Fibroblast of lung (primary cell): ENCODE measurements around the gene LUZP4. TPM values are rescaled to one million over a fixed set of nuclear protein-coding genes. Genes with fewer than 3 reads are reported as not detected.

Experiments
- DNase-seq, 2 donors: peaks; one replicate each; pipeline versions ENCODE4 v3.0.0 to v3.0.0-alpha.2; 2010; ENCODE audit warnings: low read depth in 2 of 2
- H2AFZ ChIP-seq: 2 replicates; pipeline ENCODE4 v1.5.1; 2012; ENCODE audit warnings: low read length, control low read depth, inconsistent platforms
- H3K27ac ChIP-seq: 2 replicates; pipeline ENCODE4 v1.5.1; 2011; ENCODE audit warnings: low read length, control low read depth; ENCODE audit not compliant: insufficient read depth
- H3K27me3 ChIP-seq: 2 replicates; pipeline ENCODE4 v1.5.1; 2011; ENCODE audit warnings: mild to moderate bottlenecking, low read length; ENCODE audit not compliant: control insufficient read depth, insufficient read depth
- H3K36me3 ChIP-seq: 2 replicates; pipeline ENCODE4 v1.5.1; 2011; ENCODE audit warnings: low read length; ENCODE audit not compliant: control insufficient read depth, insufficient read depth
- H3K4me1 ChIP-seq: 2 replicates; pipeline ENCODE4 v1.5.1; 2011; ENCODE audit warnings: low read length; ENCODE audit not compliant: control insufficient read depth, insufficient read depth; ENCODE audit errors: extremely low read depth
- H3K4me2 ChIP-seq: 2 replicates; pipeline ENCODE4 v1.5.1; 2011; ENCODE audit warnings: low read length, control low read depth; ENCODE audit not compliant: insufficient read depth; ENCODE audit errors: extremely low read depth
- H3K4me3 ChIP-seq, 4 experiments: fragments of 200-600 bp in 1 of 4; sonication (generic) in 1 of 4; replicated peaks in 1 of 4; 2 replicates each; pipeline ENCODE4 v1.5.1; 2011 to 2016; ENCODE audit warnings: low read length in 4 of 4, low read depth in 3 of 4, mild to moderate bottlenecking in 3 of 4, control low read depth in 2 of 4, inconsistent platforms in 1 of 4, mixed read lengths in 1 of 4; ENCODE audit not compliant: insufficient read depth in 1 of 4; ENCODE audit errors: control extremely low read depth in 1 of 4
- H3K79me2 ChIP-seq: 2 replicates; pipeline ENCODE4 v1.5.1; 2012; ENCODE audit warnings: mild to moderate bottlenecking, low read length, inconsistent platforms; ENCODE audit not compliant: control insufficient read depth, insufficient read depth
- H3K9ac ChIP-seq: 2 replicates; pipeline ENCODE4 v1.5.1; 2011; ENCODE audit warnings: mild to moderate bottlenecking, low read length, control low read depth; ENCODE audit not compliant: insufficient read depth
- H3K9me3 ChIP-seq: 2 replicates; pipeline ENCODE4 v1.5.1; 2012; ENCODE audit warnings: low read depth, low read length; ENCODE audit not compliant: control insufficient read depth, insufficient read depth
- H4K20me1 ChIP-seq: 2 replicates; pipeline ENCODE4 v1.5.1; 2011; ENCODE audit warnings: low read length; ENCODE audit not compliant: control insufficient read depth, insufficient read depth; ENCODE audit errors: extremely low read depth
- EZH2 ChIP-seq: IDR thresholded peaks from 2 replicates; pipeline ENCODE4 v1.5.1; 2012; ENCODE audit warnings: low read length, control low read depth, mild to moderate bottlenecking; ENCODE audit errors: missing control alignments
- polyA plus RNA-seq, 2 donors: library from polyadenylated mRNA; depleted of rRNA in 1 of 2; stranded (reverse) in 1 of 2; unstranded in 1 of 2; fragments of >200 nt; gene quantifications; 2 replicates each; pipeline ENCODE4 v1.2.1, GENCODE V29; 2011 to 2012; ENCODE audit warnings: missing spikeins in 1 of 2
- total RNA-seq: library from RNA; depleted of rRNA; stranded (reverse); fragments of >200 nt; gene quantifications from 2 replicates; pipeline ENCODE4 v1.2.1, GENCODE V29; 2014
- TF ChIP-seq, protein P1 (sequence below), 2 donors: IDR thresholded peaks in 1 of 2; conservative IDR thresholded peaks in 1 of 2; 1 replicate in 1 of 2; 2 replicates in 1 of 2; pipeline ENCODE4 v1.5.1; 2011 to 2012; ENCODE audit warnings: low read length in 2 of 2, control low read depth in 1 of 2, inconsistent platforms in 1 of 2, low read depth in 1 of 2, mild to moderate bottlenecking in 1 of 2

Gene LUZP4
- total and polyA plus RNA-seq, 2 donors (not counting 1 experiment from before 2014, with no cell fraction given) = not detected

DNA sequence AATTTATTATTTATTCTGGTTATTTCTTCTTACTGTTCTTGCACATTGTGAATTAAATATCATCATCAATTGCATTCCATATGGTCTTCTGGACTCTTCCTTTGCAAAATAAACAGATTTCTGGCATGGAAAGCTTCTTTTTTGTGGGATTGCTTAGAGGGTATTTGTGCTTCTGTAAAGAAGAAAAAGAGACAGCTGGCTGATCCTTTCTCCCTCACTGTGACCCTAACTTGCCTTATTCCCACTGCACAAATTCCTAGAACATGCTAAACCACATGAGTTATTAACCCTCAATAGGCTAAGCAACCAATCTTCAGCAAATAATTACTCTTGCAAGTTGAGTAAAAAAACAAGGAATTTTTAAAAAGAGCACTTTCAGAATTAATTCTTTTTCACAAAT lies 31.8 kb upstream of the LUZP4 start:
- Histone ChIP-seq H3K4me1 (no peaks in the 10 kb centered on the region), H3K9me3 (no peaks in the 10 kb centered on the region), H3K4me3 (no peak overlapping the region), H3K79me2 (no peaks in the 10 kb centered on the region), H2AFZ (no peak overlapping the region), H3K27ac (no peak overlapping the region), H3K36me3 (no peaks in the 10 kb centered on the region), H3K9ac (no peak overlapping the region), H3K4me2 (no peak overlapping the region), H3K27me3 (no peaks in the 10 kb centered on the region), H4K20me1 (no peaks in the 10 kb centered on the region)
- no peak for TF ChIP-seq EZH2
- TF ChIP-seq, protein P1, sequence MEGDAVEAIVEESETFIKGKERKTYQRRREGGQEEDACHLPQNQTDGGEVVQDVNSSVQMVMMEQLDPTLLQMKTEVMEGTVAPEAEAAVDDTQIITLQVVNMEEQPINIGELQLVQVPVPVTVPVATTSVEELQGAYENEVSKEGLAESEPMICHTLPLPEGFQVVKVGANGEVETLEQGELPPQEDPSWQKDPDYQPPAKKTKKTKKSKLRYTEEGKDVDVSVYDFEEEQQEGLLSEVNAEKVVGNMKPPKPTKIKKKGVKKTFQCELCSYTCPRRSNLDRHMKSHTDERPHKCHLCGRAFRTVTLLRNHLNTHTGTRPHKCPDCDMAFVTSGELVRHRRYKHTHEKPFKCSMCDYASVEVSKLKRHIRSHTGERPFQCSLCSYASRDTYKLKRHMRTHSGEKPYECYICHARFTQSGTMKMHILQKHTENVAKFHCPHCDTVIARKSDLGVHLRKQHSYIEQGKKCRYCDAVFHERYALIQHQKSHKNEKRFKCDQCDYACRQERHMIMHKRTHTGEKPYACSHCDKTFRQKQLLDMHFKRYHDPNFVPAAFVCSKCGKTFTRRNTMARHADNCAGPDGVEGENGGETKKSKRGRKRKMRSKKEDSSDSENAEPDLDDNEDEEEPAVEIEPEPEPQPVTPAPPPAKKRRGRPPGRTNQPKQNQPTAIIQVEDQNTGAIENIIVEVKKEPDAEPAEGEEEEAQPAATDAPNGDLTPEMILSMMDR (conservative IDR thresholded peaks at IDR 0.05 in 1 of 2, IDR thresholded peaks at IDR 0.05 in 1 of 2; ENCODE audit: low read depth in 1 of 2, low read length in 2 of 2) = no peak
- peak in 1 of 2 donors; percentile 12 for DNase-seq

DNA sequence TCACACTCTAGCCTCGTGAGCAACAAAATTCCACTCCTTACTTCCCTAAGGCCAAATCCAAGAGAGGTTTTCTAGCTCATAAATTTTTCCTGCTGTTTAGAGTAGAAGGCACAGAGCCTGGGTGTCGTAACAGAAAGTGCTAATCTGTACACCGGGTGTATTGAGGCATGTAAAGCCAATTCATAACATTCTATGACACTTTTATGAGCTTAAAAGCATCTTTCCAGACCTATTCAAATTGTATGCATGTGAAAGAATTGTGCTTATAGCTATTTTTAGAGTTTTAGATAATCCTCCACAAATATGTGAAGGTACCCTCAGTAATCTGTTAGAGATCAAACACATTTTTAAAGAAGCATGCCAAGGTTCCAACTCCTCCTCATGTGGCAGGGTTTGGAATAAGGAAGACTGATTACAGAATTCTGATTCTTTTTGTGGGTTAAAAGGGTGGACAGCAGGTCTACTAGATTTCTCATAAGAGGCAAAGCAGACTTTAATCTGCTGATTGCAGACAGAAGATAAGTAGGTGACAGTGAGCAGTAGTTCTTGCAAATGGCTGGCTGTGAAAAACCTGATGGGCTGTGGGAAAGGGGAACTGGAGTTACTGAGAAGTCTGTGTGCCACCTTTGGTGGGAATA lies 30.2 kb upstream of the LUZP4 start:
- no peak overlapping the region for H3K4me3 ChIP-seq

DNA sequence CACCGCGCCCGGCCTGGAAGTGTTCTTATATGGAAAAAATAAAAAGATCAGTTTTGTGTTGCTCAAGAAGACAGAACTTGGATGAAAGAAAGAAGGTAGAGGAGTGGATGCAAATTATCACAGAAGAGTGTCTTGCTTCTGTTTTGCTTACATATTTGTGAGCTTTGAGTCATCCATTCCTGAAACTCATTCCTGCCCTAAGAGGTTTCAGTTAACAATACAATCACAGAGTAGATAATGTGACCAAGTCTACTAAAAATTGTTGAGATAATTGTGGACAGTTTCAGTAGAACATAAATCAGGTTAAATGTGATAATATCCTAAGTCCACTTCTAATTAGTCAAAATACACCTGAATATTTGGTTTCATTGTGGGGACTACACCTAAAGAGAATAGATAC lies 29.2 kb upstream of the LUZP4 start:
- Histone ChIP-seq H2AFZ (no peak overlapping the region), H3K27me3 (no peaks in the 10 kb centered on the region), H3K4me2 (no peak overlapping the region), H3K9me3 (no peaks in the 10 kb centered on the region), H3K4me3 (no peak overlapping the region), H3K36me3 (no peaks in the 10 kb centered on the region), H3K9ac (no peak overlapping the region), H3K27ac (no peak overlapping the region), H3K4me1 (no peaks in the 10 kb centered on the region), H4K20me1 (no peaks in the 10 kb centered on the region), H3K79me2 (no peaks in the 10 kb centered on the region)
- peak; percentile 15 to 50 for DNase-seq
- TF ChIP-seq EZH2 = no peak
- TF ChIP-seq, protein P1 (conservative IDR thresholded peaks at IDR 0.05 in 1 of 2, IDR thresholded peaks at IDR 0.05 in 1 of 2; ENCODE audit: low read depth in 1 of 2, low read length in 2 of 2) = no peak

More for the DNA sequence above, 30.2 kb upstream of the LUZP4 start:
- no peaks in the 10 kb centered on the region for H3K4me1 ChIP-seq
- H3K27ac ChIP-seq = no peak overlapping the region
- H3K36me3 ChIP-seq = no peaks in the 10 kb centered on the region
- no peak overlapping the region for H3K4me2 ChIP-seq
- H3K9ac ChIP-seq = no peak overlapping the region
- H3K27me3 ChIP-seq = no peaks in the 10 kb centered on the region
- no peaks in the 10 kb centered on the region for H3K79me2 ChIP-seq
- DNase-seq = peak in 1 of 2 donors; percentile 4
- H2AFZ ChIP-seq = no peak overlapping the region
- no peaks in the 10 kb centered on the region for H4K20me1 ChIP-seq
- no peaks in the 10 kb centered on the region for H3K9me3 ChIP-seq
- TF ChIP-seq, protein P1 (conservative IDR thresholded peaks at IDR 0.05 in 1 of 2, IDR thresholded peaks at IDR 0.05 in 1 of 2; ENCODE audit: low read depth in 1 of 2, low read length in 2 of 2) = no peak
- no peak for TF ChIP-seq EZH2
